Suprapubic skin (tissue), 4 donors: ENCODE measurements around the gene DSEL.

ENCODE experiments used
- EP300 ChIP-seq: sonication (generic); formaldehyde crosslinking; IDR thresholded peaks from one replicate; pipeline ENCODE4 v1.6.1; 2017; ENCODE audit warnings: antibody characterized with exemption
- POLR2A ChIP-seq, 2 donors: fragments of 450-650 bp; IDR thresholded peaks; one replicate each; pipeline ENCODE4 v1.6.1; 2017; ENCODE audit warnings: antibody characterized with exemption in 2 of 2, mild to moderate bottlenecking in 2 of 2, moderate library complexity in 2 of 2
- POLR2AphosphoS5 ChIP-seq, 3 donors: sonication (generic); formaldehyde crosslinking; IDR thresholded peaks; one replicate each; pipeline ENCODE4 v1.6.1; 2017; ENCODE audit warnings: antibody characterized with exemption in 3 of 3
- TF ChIP-seq, protein P1 (sequence below), 2 donors: fragments of 200-600 bp in 1 of 2; fragments of 450-650 bp in 1 of 2; sonication (generic) in 1 of 2; IDR thresholded peaks; one replicate each; pipeline ENCODE4 v1.5.1; 2016 to 2019; ENCODE audit warnings: antibody characterized with exemption in 2 of 2, mild to moderate bottlenecking in 1 of 2, moderate library complexity in 1 of 2

GRCh38 chr18:67477522-67477921 lies 39.0 kb downstream of the DSEL start:
- TF ChIP-seq, protein P1, sequence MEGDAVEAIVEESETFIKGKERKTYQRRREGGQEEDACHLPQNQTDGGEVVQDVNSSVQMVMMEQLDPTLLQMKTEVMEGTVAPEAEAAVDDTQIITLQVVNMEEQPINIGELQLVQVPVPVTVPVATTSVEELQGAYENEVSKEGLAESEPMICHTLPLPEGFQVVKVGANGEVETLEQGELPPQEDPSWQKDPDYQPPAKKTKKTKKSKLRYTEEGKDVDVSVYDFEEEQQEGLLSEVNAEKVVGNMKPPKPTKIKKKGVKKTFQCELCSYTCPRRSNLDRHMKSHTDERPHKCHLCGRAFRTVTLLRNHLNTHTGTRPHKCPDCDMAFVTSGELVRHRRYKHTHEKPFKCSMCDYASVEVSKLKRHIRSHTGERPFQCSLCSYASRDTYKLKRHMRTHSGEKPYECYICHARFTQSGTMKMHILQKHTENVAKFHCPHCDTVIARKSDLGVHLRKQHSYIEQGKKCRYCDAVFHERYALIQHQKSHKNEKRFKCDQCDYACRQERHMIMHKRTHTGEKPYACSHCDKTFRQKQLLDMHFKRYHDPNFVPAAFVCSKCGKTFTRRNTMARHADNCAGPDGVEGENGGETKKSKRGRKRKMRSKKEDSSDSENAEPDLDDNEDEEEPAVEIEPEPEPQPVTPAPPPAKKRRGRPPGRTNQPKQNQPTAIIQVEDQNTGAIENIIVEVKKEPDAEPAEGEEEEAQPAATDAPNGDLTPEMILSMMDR (IDR thresholded peaks at IDR 0.05) = no peak
- no peak for TF ChIP-seq POLR2A (IDR thresholded peaks at IDR 0.05)
- no peak for TF ChIP-seq POLR2AphosphoS5 (IDR thresholded peaks at IDR 0.05)
- TF ChIP-seq EP300 = no peak
